ENCODE measurements around the gene OR10G3.
A peak's percentile ranks its signal among the peaks of the same experiment; 100 is the strongest.
"Not testable (repeated sequence)": the region's sequence is repeated elsewhere in the genome, so short reads cannot be mapped to it uniquely, and the experiment has no call there.

OR10G3 gene

DNA sequence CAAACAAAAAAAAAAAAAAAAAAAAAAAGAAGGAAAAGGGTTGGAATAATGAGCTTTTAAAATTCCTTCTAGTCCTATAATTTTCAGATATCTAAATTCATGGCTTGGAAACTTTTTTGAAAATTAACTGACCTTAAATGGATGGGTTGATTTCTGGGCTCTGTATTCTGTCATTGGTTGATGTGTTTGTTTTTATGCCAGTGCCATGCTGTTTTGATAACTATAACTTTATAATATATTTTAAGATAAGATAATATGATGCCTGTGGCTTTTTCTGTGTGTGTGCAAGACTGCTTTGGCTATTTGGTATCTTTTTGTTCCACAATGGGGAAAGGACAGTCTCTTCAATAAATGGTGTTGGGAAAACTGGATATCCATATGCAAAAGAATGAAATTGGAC is 7.3 kb downstream of the OR10G3 start:
- no peak for TF ChIP-seq CTCF (conservative IDR thresholded peaks at IDR 0.05)
- no peak overlapping the region for H3K27ac ChIP-seq

DNA sequence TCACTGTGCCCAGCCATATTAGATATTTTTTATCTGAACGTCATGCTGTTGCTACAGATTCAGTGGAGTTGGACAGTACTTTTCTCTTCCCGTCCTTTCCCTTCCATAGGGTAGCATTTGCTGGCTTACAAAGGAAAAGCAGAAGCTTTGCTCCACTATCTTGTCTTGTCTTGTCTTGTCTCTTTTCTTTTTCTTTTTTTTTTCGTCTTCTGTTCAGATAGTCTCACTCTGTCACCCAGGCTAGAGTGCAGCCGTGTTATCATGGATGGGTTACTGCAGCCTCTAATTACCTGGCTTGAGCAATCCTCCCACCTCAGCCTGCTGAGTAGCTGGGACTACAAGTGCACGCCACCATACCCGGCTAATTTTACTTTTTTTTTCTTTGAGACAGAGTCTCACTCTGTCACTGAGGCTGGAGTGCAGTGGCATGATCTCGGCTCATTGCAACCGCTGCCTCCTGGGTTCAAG is 21.1 kb downstream of the OR10G3 start:
- no peak for TF ChIP-seq CTCF (conservative IDR thresholded peaks at IDR 0.05)
- H3K27ac ChIP-seq = peak overlapping the region; percentile 78

DNA sequence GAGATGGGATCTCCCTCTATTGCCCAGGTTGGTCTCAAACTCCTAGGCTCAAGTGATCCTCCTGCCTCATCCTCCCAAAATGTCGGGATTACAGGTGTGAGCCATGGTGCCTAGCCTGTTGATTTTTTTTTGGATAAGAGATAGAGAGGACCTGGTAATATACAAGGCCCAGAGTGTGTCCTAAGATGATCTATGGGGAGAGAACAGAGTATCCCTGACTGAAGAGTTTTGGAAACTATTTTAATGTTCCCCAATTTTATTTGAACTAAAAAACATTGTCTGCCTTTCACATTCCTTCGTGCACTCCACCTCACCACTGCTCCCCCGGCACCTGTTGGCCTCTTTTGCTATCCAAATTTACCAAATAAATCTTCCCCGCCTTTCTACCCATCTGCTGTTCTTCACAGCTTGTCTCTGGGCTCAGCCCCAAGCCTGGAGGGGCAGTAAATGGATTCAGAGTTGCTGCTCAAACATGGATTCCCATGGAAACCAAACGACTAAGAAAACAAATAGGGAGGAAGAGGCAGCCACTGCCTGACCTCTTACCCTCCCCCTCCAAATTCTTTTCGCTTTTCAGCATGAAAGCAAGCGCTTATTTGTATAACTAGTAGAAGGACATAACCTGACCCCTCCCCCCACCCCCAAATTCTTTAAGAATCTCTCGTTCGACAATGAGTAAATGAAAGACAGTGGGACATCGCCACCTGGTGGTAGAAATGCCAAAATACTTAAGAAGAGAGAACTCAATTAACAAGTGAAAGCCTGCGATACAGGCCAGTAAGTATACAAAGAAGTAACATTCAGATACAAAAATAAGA is 22.6 kb downstream of the OR10G3 start:
- TF ChIP-seq CTCF (conservative IDR thresholded peaks at IDR 0.05) = peak; percentile 77
- H3K27ac ChIP-seq = peak overlapping the region; percentile 78

DNA sequence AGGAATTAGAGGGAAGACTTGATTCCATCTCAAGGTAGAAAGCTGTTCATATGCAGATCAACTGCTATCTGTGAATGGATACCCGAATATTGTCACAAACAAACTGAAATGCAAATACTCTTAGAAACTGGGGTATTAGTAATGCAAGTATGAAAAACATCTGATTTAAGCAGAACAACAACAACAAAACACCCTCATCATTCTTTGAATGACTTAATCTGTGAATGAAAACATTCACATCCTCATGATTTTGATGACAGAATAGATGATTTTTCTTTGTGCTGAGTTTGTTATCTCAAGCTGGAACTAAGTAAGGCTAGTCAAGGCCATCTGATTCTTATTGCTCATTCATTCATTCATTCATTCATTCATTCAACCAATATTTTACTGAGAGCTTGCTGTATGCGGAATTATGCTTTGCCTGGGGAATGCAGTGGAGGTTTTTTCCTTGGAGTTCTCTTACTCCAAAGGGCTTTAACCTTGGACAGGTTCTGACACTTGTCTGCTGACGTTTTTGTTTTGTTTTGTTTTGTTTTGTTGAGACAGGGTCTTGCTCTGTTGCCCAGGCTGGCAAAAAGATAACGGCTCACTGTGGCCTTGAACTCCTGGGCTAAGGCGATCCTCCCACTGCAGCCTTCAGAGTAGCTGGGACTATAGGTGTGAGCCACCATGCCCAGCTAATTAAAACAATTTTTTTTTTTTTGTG is 23.3 kb downstream of the OR10G3 start:
- H3K27ac ChIP-seq = peak overlapping the region; percentile 78
- TF ChIP-seq CTCF (conservative IDR thresholded peaks at IDR 0.05) = no peak

- H3K27ac ChIP-seq = no peak overlapping the region
- TF ChIP-seq CTCF (conservative IDR thresholded peaks at IDR 0.05) = no peak
These were observed 26.6 kb downstream of the OR10G3 start for GRCh38 chr14:21553266-21553665.

DNA sequence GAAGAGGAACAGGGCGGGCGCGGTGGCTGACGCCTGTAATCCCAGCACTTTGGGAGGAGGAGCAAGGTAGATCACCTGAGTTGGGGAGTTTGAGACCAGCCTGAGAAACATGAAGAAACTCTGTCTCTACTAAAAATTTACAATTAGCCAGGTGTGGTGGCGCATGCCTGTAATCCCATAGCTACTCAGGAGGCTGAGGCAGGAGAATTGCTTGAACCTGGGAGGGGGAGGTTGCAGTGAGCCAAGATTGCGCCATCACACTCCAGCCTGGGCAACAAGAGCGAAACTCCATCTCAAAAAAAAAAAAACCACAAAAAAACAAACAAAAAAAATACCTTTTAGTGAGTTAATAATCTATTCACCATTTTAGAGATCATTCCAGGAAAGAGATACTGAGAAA is 35.3 kb downstream of the OR10G3 start:
- not testable (repeated sequence) for H3K27ac ChIP-seq

GRCh38 chr14:21543963-21544362 is 35.9 kb downstream of the OR10G3 start:
- no peak for TF ChIP-seq CTCF (conservative IDR thresholded peaks at IDR 0.05)
- H3K27ac ChIP-seq = no peak overlapping the region

- no peak overlapping the region for H3K27ac ChIP-seq
- no peak for TF ChIP-seq CTCF (conservative IDR thresholded peaks at IDR 0.05)
These were observed 36.3 kb downstream of the OR10G3 start for GRCh38 chr14:21543521-21543960.

Data from VCaP (cell line).